Measurements from ENCODE around the gene SIGLEC6.

The SIGLEC6 gene

GRCh38 chr19:51568456-51568855 lies 37.0 kb upstream of the SIGLEC6 start:
- no peak overlapping the region for H3K4me3 ChIP-seq (ENCODE audit: low read depth, low read length)
- TF ChIP-seq, protein P1, sequence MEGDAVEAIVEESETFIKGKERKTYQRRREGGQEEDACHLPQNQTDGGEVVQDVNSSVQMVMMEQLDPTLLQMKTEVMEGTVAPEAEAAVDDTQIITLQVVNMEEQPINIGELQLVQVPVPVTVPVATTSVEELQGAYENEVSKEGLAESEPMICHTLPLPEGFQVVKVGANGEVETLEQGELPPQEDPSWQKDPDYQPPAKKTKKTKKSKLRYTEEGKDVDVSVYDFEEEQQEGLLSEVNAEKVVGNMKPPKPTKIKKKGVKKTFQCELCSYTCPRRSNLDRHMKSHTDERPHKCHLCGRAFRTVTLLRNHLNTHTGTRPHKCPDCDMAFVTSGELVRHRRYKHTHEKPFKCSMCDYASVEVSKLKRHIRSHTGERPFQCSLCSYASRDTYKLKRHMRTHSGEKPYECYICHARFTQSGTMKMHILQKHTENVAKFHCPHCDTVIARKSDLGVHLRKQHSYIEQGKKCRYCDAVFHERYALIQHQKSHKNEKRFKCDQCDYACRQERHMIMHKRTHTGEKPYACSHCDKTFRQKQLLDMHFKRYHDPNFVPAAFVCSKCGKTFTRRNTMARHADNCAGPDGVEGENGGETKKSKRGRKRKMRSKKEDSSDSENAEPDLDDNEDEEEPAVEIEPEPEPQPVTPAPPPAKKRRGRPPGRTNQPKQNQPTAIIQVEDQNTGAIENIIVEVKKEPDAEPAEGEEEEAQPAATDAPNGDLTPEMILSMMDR (IDR thresholded peaks at IDR 0.05; ENCODE audit: low read depth, low read length), result no peak

DNA sequence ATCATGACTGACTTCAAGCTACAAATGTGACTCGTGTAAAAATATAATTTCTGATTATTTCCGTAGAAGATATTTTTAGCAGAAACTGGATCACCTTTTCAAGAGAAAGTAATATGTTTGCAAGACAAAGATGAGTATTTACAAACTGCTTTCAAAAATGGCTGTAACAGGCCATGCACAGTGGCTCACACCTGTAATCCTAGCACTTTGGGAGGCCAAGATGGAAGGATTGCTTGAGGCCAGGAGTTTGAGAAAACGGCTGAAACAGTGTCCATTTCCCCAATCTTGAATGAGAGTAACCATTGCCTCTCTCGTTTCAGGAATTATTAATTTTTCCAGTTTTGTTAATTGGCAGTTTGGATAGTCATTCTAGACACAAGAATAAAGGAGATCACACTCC lies 36.1 kb upstream of the SIGLEC6 start:
- TF ChIP-seq, protein P1 (IDR thresholded peaks at IDR 0.05; ENCODE audit: low read depth, low read length), result no peak
- no peak overlapping the region for H3K4me3 ChIP-seq (ENCODE audit: low read depth, low read length)

DNA sequence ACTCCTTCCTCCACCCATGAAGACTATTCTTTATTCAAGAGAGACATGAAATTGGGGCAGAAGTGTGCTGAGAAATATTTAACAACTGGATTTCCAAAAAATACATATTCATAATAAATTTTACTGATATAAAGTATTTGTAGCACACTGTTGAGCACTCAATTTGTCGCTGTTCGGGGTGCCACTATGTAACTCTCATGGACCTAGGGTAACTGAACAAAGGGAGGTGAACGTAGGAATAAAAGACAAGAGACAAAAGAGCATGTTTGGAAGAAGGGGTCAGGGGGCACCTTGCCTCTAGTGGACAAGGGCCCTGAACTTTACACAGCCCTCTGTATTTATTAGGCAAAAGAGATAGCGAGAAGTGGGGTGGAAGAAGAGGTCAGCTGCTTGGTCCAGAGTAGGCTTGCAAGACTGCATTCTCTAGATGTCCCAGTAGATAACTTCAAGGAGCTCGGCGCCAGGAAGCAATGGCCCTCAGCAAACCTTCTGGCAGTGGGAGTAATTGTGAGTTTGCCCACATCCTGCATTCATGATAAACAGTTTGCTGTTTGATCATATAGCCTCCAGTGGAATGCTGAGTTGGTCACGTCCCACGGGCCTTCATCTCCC lies 35.1 kb upstream of the SIGLEC6 start:
- H3K4me3 ChIP-seq (ENCODE audit: low read depth, low read length), result no peak overlapping the region
- TF ChIP-seq, protein P1 (IDR thresholded peaks at IDR 0.05; ENCODE audit: low read depth, low read length), result no peak

DNA sequence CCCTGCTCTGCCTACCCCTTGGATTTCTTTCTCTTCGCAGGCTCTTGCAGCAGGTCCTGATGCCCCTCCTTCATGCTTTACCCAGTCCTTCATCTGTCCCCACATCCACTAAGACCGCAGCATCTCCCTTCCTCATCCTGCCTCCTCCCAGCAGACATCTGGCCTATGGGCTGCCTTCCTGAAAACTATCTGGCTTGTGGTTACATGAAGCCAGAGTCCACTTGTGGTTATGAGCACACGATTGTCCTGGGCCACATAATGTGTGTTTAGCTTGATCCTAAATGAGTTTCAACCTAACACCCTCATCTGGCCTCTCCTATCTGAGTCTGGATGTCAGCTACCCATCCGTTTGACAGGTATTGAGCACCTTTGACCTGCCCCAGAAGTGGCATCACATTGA lies 34.1 kb upstream of the SIGLEC6 start:
- TF ChIP-seq, protein P1 (IDR thresholded peaks at IDR 0.05; ENCODE audit: low read depth, low read length), result no peak
- H3K4me3 ChIP-seq (ENCODE audit: low read depth, low read length), result no peak overlapping the region

- TF ChIP-seq, protein P1 (IDR thresholded peaks at IDR 0.05; ENCODE audit: low read depth, low read length), result no peak
- H3K4me3 ChIP-seq (ENCODE audit: low read depth, low read length), result no peak overlapping the region
These were observed 33.3 kb upstream of the SIGLEC6 start for GRCh38 chr19:51564791-51565190.

DNA sequence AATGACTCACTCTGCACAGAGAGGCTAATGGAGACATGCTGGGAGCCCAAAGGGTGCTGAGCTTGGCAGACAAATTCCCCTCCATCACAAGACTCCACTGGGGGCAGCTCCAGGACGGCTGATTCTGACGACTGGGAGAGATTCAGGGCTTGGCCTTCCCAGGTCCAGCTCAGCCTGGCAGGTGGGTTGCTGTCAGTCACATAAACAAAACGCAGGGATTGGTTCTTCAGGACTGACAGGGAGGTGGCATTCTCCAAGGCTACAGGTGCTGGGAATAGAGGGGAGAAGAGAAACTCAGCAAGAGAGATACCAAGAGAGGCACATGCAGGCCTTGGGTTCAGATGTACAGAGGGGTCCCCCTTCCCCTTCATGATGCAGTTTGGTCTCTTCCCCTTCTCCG lies 28.9 kb upstream of the SIGLEC6 start:
- TF ChIP-seq, protein P1 (IDR thresholded peaks at IDR 0.05; ENCODE audit: low read depth, low read length), result no peak
- no peak overlapping the region for H3K4me3 ChIP-seq (ENCODE audit: low read depth, low read length)

GRCh38 chr19:51559240-51559639 lies 27.8 kb upstream of the SIGLEC6 start:
- no peak overlapping the region for H3K4me3 ChIP-seq (ENCODE audit: low read depth, low read length)
- TF ChIP-seq, protein P1 (IDR thresholded peaks at IDR 0.05; ENCODE audit: low read depth, low read length), result no peak

Measured in WI38 (cell line).